GM19467 (cell line): ENCODE results near the gene RNF144B.
"Not testable (repeated sequence)": the region's sequence is repeated elsewhere in the genome, so short reads cannot be mapped to it uniquely, and the experiment has no call there.

Experiments used
- ATAC-seq: cut with Tn5 transposase; IDR thresholded peaks from one replicate; pipeline ENCODE4 v1.9.1; 2021; ENCODE audit warnings: mild to moderate bottlenecking, moderate library complexity; ENCODE audit not compliant: unreplicated experiment

Gene RNF144B

GRCh38 chr6:18387061-18387721 is at the start of gene RNF144B:
RNF144B (plus strand) TSS chr6:18387350; CDS start chr6:18399535, 12,185 bp downstream.
- ATAC-seq, result peak; percentile 91

- ATAC-seq, result no peak
Observed at GRCh38 chr6:18339599-18339998, 47.6 kb upstream of the RNF144B start.

- no peak for ATAC-seq
Observed at GRCh38 chr6:18340781-18341551, 46.2 kb upstream of the RNF144B start.

- ATAC-seq, result no peak
Observed at GRCh38 chr6:18342223-18342622, 44.9 kb upstream of the RNF144B start.

- no peak for ATAC-seq
Observed at GRCh38 chr6:18343741-18344140, 43.4 kb upstream of the RNF144B start.

- no peak for ATAC-seq
Observed at GRCh38 chr6:18347021-18347577, 40.1 kb upstream of the RNF144B start.

GRCh38 chr6:18347866-18348265 is 39.3 kb upstream of the RNF144B start:
- no peak for ATAC-seq

GRCh38 chr6:18349386-18349785 is 37.8 kb upstream of the RNF144B start:
- ATAC-seq, result no peak

- no peak for ATAC-seq
Observed at GRCh38 chr6:18350271-18350670, 36.9 kb upstream of the RNF144B start.

- ATAC-seq, result no peak
Observed at GRCh38 chr6:18350712-18351111, 36.4 kb upstream of the RNF144B start.

GRCh38 chr6:18352001-18352400 is 35.1 kb upstream of the RNF144B start:
- no peak for ATAC-seq

- no peak for ATAC-seq
Observed at GRCh38 chr6:18352842-18353241, 34.3 kb upstream of the RNF144B start.

- no peak for ATAC-seq
Observed at GRCh38 chr6:18353251-18353650, 33.9 kb upstream of the RNF144B start.

GRCh38 chr6:18357546-18357945 is 29.6 kb upstream of the RNF144B start:
- ATAC-seq, result not testable (repeated sequence)

GRCh38 chr6:18359237-18359885 is 27.8 kb upstream of the RNF144B start:
- ATAC-seq, result peak; percentile 77

- no peak for ATAC-seq
Observed at GRCh38 chr6:18360188-18360587, 27.0 kb upstream of the RNF144B start.

GRCh38 chr6:18362058-18362561 is 25.0 kb upstream of the RNF144B start:
- ATAC-seq, result no peak

- no peak for ATAC-seq
Observed at GRCh38 chr6:18363746-18364145, 23.4 kb upstream of the RNF144B start.

GRCh38 chr6:18364561-18364960 is 22.6 kb upstream of the RNF144B start:
- not testable (repeated sequence) for ATAC-seq

GRCh38 chr6:18367371-18367770 is 19.8 kb upstream of the RNF144B start:
- ATAC-seq, result no peak
